ENCODE data around the gene C17orf100.
"Not testable (repeated sequence)": the region's sequence is repeated elsewhere in the genome, so short reads cannot be mapped to it uniquely, and the experiment has no call there.

C17orf100 gene

DNA sequence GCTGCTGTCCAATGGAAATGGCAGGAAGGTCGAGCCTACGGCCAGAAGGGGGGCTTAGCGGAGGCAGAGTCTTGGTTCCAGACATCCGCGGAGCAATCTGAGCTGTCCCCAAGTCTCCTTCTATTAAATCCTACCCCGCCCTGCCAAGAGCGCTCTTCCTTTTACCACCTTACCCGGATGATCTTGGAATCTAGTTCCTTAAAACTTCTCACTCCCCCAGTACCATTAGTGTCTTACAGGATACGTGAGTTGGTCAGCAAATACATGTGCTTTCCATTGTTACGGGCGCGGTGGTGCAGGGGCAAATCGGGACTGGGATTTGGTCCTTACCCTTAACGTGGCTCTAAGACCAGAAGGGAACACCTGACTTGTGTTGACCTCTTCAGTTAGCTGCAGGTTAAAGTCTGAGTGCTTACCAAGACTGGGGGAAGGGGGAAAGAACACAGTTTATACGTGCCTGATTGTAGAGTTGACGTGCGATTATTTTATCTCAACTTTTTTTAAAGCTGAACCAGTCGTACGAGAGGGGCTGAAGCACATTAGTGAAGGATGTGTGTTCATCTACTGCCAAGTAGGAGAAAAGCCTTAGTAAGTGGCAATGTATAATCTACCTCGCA, 10.2 kb upstream of the C17orf100 start:
- no peak for DNase-seq

DNA sequence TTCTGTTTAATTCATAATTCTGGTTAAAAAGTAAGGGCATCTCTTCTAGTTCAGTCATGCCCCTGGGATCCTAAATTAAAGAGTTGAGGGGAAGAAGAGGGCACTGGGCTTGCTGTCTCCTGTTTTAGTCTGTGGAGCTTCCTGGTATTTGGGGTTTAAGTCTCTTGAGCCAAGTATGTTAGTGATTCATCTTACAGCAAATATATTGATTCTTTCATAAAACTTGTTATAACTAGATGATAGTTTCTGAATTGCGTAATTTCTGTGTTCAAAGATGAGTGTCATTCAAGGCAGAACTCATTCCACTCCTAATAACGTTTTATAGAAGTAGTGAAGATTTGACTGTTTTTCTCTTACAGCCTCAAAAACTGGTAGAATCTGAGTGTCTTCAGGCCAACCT, 9.0 kb upstream of the C17orf100 start:
- no peak for DNase-seq

DNA sequence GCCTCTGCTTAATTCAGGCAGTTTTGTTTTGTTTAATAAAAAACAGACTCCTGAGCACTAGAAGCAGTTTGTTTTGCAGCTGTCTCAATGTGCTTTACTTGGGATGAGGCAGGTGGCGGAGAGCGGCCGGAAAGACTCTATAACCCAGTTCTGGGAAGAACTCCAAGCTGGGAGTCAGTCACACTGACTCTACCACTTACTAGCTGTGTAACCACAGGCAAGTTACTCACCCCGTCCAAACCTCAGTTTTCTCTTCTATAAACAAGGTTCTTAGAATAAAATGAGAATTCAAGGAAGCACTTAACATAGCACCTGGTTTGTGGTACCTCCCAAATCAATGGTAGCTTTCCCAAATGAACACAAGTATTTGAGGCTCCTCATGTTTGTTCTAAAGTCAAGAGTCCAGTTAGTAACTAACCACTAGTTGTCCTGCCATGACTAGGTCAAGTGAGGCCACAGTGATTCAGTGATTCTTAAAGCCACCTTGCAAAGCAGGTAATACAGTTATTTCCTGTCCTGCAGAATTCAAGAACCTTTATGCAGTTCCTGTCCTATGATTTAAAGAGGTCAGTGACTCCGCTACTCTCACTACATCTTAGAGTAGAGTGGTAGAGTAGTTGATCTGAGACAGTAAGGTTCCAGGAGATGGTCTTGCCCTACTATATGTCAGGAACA, 8.0 kb upstream of the C17orf100 start:
- no peak for DNase-seq

DNA sequence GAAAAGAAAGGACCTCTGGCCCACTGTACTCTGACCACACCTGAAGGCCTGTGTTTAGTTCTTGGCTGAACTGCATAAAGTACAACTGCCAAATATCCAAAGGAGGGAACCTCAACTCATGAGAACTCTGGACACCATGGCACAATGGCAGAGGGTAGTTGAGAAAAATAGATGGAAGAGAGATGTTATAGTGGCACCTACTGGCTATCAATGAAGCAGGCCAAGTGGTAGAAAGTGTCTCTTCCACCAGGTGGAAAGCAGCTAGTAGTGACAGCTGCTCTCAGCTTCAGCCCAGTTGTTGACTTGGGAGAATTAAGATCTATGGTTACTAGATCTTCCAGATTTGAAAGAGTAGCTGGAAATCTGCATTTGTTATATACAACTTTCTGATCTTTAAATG, 3.4 kb upstream of the C17orf100 start:
- peak; percentile 3 for DNase-seq

DNA sequence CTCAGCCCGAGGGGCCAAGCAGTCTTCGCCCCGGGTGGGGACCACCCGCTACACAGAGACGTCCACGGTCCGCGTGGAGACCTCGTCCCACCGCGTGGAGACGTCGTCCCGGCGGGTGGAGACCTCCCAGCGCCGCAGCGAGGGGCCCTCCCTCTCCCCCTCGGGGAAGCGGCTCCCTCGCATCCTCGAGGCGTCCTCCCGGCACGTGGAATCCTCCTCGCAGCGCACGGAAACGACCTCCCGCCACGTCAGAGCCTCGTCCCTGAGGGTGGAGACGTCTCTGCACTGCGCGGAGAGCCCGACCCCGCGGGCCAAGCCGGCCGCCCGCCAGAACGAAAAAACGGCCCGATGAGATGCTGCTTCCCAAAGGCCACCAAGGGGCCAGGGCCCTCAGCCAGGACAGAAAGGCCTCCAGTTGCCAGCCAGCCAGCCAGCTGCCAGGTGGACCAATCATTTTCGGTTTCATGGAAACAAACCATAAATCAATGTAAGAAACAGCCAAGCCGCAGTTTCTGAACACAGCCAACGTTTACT, 424 bp downstream of the C17orf100 start:
- no peak for DNase-seq

DNA sequence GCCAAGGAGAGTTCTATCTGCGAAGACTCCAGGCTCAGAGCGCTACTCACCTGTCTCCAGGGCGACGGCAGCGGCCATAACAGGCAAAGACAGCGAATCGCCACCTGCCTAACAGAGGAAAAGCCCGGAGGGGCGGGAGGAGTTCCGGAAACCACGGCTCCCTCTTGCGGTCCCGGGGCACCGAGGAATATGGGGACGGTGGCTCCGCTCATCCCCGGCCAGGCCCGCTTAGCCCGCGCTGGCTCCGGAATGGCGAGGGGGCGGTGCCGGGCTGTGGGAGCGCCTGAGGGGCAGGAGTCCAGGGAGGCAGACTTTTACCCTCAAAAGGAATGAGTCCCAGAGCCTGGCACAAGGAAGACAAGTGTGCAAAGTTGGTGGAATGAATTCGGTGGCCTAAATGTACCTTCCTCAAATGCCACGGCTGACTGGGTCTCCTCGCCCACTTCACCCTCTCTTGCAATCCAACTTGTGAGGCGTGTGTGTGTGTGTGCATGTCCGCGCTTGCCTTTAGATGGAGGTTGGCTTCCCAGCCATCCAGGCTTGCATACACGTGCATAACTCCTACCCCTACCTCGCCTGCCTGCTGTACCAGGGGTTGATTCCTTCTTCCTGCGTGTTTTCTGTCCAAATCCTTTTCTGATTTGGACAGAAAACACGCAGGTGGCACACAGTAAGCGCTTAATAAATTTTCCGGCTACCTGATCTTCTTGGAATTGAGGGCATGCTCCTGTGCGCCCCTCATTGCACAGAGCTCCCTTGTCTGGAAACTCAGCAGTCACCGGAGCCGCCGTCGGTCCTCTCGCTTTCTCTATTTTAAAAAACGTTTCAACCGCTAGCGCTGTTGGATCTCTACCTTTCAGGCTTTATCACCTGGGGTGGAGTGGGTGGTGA, 3.5 kb downstream of the C17orf100 start:
- peak; percentile 39 for DNase-seq

DNA sequence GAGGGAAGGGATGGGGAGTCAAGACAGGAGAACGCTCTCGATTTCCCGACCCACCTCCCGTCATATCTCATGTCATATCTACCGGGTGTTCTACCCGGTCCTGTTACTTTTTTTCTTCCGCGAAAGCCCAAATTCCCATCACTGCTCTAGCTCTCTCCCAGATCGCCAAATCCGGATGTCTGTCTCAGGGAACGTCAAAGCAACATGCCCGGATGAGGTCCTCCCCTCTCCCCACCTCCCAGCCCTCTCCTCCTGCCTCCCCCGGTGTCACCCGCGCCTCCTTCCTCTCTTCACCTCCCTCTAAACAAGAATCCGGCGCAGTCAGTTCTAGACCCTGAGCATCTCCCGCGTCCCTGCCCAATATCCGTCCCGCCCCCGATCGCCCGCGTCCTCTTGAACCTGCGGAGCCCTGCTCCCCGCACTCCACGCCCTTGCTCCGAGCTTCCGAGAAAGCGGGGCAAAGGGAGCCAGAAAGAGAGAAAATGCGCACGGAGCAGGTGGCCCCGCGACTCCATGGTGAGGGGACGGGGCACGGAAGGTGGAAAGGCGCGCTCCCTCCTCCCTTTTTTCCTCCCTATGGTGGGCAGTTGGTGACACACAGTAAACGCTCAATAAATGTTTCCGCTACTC, 4.3 kb downstream of the C17orf100 start:
- DNase-seq, result not testable (repeated sequence)

DNA sequence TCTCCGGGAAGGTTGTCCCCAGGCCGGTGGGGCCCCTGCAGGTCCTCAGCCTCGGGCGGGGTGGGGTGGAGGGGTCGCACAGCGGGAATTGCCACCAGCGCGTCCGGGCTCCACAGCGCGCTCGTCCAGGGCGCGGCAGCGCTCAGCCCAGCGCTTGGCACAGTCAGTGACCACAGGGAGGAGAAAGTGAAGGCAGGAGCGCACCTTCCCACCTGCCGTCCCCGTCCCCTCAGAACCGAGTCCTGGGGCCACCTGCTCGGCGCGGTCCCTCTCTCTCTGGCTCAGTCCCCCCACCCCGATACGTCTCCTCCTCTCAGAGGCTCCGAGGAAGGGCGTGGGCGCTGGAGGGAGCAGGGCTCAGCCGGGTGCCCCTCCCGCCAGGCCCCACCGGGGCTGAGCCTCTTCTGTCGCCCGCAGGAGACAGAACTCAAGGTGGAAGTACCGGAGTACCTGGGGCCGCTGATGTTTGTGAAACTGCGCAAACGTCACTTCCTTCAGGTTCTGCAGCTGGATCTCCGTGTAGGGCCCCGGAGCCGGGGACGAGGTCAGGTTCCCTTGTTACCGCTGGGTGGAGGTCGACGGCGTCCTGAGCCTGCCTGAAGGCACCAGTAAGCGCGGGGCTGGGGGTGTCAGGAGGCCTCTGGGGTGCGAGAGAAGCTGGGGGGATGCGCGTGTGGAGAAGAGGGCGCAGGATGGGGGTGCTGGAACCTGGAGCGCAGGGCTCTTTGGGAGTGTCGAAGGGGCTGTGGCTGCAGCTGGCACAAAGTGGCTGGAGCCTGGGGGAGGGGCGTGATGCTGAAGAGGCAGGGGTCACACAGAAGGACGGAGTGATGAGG, 5.5 kb downstream of the C17orf100 start:
- DNase-seq, result not testable (repeated sequence)

DNA sequence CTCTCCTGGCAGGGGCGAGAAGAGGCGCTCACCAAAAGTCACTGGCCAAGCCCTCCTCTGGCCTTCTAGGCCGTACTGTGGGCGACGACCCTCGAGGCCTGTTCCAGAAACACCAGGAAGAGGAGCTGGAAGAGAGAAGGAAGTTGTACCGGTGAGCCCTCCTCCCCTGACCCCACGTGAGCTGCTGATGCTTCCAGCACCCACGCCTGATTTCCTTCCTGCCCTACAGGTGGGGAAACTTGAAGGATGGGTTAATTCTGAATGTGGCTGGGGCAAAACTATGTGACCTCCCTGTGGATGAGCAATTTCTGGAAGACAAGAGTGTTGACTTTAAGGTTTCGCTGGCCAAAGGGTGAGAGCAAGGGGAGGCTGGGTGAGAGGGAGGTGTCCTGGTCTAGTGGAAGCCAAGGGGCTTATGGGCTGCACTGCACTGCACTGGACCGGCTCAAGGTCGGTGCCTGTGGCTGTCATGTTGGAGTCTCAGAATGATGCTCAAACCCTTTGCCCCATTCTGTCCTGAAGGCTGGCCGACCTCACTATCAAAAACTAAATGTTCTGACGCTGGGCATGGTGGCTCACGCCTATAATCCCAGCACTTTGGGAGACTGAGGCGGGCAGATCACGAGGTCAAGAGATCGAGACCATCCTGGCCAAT, 6.2 kb downstream of the C17orf100 start:
- no peak for DNase-seq

DNA sequence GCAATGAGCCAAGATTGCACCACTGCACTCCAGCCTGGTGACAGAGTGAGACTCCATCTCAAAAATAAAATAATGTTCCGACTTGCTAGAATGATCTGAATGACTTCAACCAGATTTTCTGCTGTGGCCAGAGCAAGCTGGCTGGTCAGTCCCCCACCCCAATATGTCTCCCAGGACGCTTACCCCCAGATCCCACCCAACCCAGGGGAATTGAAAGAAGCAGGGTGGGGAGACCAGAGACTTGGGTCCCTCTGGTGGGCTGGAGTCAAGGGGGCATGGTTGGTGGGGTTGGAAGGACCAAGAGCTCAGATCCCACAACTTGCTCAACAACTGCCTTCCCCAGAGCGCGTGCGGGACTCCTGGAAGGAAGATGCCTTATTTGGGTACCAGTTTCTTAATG, 6.8 kb downstream of the C17orf100 start:
- not testable (repeated sequence) for DNase-seq

DNA sequence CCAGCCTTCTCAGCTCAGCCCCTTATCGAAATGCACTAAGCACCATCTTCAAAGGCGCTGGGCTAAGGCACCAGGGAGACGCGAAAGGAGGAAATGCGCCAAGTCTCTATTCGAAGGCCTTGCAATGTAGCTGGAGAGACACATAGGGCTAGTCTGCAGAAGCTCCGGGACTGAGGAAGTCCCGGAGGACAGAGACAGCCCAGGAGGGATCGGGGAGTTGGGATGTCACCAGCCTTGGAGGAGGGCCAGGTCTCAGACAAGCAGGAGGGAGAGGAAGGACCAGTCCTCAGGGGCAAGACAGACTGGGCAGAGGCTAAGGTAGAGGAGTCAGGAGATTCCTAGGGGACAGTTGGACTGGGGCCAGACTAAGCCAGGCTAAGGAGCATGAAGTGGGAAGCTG, 8.5 kb downstream of the C17orf100 start:
- no peak for DNase-seq

DNA sequence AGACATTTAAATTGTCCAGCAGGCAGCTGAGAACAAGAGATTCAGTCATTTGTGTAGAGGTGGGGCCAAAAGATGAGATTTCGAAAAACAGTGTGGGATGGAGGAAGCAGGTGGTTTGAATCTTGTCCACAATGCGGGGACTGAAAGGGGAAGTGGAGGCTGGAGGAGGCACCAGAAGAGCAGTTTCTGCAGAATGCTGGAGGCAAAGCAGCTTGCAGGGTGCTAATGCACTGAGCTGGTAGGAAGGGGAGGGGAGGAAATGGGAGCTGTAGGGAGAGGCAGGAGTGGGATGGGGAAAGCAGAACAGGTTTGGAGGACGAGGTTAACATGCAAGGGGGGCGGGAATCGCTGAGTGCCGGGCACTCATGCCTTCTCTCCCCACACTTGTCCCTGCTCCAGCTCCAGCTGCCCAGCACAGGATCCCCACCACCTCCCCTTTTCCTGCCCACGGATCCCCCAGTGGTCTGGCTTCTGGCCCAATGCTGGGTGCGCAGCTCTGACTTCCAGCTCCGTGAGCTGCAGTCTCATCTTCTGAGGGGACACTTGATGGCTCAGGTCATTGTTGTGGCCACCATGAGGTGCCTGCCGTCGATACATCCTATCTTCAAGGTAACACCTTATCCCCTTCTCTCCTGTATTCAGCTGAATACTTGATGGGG, 9.4 kb downstream of the C17orf100 start:
- DNase-seq, result no peak

DNA sequence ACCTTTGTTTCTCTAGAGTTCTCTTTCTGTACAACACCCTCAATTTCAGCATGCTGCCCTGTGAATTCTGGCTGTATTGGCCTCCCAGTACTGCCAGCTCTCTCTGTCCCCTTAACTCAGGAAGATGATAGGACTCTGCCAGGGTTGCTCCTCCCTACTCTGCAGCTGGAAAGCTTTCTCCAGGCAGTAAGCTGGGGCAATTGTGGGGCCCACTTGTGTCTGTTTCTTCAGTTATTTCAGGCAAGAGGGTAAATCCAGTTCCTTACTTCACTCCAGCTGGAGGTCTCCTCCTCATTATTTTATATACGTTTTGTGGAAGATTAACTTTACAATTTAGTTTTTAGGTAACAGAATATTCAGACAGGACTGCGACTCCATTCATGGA, 9.9 kb downstream of the C17orf100 start:
- DNase-seq, result no peak

DNA sequence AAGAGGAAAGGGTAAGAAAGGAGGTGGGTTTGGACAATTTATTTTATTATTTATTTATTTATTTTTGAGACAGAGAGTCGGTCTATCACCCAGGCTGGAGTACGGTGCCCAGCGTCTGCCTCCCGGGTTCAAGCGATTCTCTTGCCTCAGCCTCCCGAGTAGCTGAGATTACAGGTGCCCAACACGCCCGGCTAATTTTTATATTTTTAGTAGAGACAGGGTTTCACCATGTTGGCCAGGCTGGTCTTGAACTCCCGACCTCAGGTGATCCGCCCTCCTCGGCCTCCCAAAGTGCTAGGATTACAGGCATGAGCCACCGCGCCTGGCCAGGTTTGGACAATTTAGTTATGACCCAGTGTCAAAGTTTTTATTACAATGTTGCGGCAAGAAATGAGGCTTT, 11.6 kb downstream of the C17orf100 start:
- not testable (repeated sequence) for DNase-seq

DNA sequence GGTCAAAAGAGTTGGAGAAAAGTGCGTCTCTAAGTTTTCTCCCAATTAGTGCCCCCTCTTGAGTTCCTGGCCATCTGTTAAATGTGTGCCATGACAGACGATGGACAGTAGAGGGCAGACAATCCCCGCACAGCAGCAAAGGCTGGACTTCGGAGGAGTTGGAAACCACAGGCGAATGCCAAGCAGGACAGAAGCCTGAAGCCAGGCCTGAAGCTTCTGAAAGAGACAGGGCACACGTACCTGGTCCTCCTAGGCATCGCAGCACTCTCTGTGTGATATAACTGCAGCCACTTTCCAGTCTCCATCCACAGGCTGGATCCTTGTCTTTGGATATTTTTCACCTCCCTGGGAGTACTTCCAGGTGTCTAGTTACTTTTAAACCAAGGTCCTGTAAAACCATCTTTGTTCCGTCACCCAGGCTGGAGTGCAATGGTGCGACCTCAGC, 14.5 kb downstream of the C17orf100 start:
- DNase-seq, result peak; percentile 25

DNA sequence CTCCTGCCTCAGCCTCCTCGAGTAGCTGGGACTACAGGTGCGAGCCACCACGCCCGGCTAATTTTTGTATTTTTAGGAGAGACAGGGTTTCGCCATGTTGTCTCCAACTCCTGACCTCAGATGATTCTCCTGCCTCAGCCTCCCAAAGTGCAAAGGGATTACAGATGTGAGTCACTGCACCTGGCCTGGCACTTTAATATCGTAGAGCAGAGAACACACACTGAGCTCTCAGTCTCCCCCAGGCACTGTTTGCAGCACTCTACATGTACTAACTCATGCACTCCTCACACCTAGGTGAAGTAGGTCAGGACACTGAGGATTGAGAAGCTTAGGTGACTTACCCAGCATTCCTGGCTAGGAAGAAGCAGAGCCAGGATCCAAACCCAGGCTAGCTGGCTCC, 15.0 kb downstream of the C17orf100 start:
- DNase-seq, result no peak

DNA sequence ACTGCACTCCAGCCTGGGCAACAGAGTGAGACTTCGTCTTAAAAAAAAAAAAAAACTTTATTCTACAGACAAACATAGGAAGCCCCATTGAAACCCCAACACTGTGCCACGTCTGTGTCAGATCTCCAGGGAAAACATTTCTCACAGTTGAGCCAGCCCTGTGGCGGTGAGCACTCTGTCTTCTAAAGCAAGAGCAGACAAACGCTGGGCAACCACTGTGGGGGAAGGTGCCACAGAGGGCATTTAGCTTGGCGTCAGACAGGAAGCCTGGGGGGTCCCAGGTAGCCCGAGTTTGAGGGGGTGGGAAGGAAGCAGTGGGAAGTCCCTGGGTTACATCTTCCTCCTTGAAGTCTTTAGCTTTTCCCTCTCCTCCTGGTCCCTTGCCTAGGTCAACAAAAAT, 16.0 kb downstream of the C17orf100 start:
- DNase-seq, result no peak

DNA sequence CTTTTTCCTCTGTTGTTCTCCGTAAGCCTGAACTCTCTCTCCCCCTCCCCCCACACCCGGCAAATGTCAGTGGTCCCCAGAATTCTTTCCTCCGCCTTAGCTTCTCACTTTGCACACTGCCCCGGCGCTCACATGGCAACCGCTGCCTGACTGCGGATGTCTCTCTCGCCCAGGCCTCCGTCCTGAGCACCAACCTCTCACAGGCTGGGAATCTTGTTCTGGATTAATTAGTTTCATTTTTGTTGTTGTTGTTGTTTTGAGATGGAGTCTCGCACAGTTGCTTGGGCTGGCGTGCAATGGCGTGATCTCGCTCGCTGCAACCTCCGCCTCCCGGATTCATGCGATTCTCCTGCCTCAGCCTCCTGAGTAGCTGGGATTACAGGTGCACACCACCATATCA, 16.7 kb downstream of the C17orf100 start:
- DNase-seq, result no peak

DNA sequence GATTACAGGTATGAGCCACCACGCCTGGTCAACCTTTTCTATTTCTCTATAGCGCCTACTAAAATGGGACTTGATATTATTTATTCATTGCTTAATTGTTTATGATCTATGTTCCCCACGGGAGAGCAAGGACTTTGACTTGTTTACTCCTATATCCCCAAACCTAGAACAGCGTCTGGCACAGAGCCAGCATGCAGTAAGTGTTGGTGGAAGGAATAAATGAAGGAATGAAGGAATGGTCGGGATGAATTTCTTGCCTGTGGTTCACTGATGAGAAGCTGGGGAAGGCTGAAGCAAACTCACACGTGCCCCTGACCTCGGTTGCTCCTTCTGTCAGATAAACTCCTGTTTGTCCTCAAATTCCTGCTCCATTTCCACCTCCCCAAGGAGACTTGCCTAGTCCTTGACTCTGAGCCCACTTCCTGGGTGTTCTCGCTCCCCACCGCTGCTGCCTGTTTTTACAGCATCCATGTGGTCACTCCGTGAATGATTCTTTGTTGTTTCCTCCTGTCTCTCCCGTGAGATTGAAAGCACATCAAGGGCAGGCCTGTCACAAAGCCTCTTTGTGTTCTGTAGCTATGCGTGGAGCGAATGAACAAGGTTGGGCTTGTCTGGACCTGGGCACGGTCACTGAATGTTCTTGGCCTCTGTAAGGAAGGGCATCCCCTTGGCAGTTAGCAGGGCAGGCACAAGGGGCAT, 17.3 kb downstream of the C17orf100 start:
- DNase-seq, result no peak

DNA sequence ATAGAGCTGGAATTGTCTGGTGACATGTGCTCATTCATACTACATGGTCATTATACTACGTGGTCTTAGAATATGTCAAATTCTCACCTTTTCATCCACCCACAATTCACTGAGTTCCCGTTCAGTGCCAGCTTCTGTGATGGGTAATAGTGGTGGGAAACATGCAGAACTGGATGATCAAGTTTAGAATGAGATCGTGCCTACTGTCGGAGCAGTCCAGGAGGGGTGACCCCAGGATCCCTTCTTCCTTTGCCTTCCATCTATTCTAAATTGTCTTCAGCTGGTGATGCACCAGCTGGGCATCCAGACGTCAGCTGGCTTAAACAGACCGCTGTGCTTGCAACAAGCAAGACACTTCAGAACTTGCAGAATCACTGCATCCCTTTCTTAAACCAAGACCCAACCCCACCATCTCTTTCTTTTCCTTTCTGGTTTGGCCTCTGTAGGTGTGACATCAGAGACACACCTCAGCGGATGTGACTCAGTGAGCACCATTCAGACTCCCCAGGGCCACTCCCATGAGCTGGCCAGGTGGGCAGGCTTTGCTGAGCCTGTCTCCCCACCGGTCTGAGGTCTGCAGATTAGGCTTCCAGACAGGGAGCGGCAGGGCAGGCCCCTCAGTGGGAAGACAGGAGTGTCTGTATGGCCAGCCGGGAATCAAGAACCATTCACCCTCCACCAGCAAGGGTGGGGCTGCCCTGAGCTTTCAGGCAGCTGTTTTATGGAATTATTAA, 18.1 kb downstream of the C17orf100 start:
- no peak for DNase-seq

Measured in NCI-H526 treated with DMSO at 0.1 percent for 48 hours (cell line).